Heart right ventricle (tissue), 16 donors: ENCODE results near the gene TEX26. TPM values are rescaled to one million over a fixed set of nuclear protein-coding genes. Genes with fewer than 3 reads are reported as not detected.
A peak's percentile ranks its signal among the peaks of the same experiment; 100 is the strongest.

Experiments
- ATAC-seq, 8 donors: fragments of 200-7000 bp; cut with Tn5 transposase; one replicate each; pipeline ENCODE4 v1.9.1; 2020; ENCODE audit warnings: mild to moderate bottlenecking in 8 of 8, moderate library complexity in 8 of 8, moderate number of reproducible peaks in 1 of 8
- DNase-seq, 2 donors: peaks; one replicate each; pipeline ENCODE4 v3.0.0-alpha.2; 2020
- H3K27ac ChIP-seq, 10 donors: fragments of 200-600 bp; sonication (generic) in 2 of 10; one replicate each; pipeline versions ENCODE4 v1.5.0 to v1.8.0; 2020 to 2022; ENCODE audit warnings: mild to moderate bottlenecking in 3 of 10
- H3K27me3 ChIP-seq, 7 donors: fragments of 200-600 bp; one replicate each; pipeline ENCODE4 v1.8.0; 2021 to 2022; ENCODE audit warnings: mild to moderate bottlenecking in 2 of 7
- H3K36me3 ChIP-seq, 9 donors: fragments of 200-600 bp; sonication (generic) in 1 of 9; one replicate each; pipeline versions ENCODE4 v1.5.0 to v1.8.0; 2020 to 2022; ENCODE audit warnings: mild to moderate bottlenecking in 2 of 9
- H3K4me1 ChIP-seq, 9 donors: fragments of 200-600 bp; sonication (generic) in 1 of 9; one replicate each; pipeline versions ENCODE4 v1.5.0 to v1.8.0; 2020 to 2022; ENCODE audit warnings: mild to moderate bottlenecking in 4 of 9
- H3K4me3 ChIP-seq, 10 donors: fragments of 200-600 bp; sonication (generic) in 2 of 10; one replicate each; pipeline versions ENCODE4 v1.5.0 to v1.8.0; 2020 to 2022; ENCODE audit warnings: mild to moderate bottlenecking in 7 of 10, moderate library complexity in 2 of 10
- H3K9me3 ChIP-seq, 11 donors: fragments of 200-600 bp in 10 of 11; sonication (generic) in 2 of 11; one replicate each; pipeline versions ENCODE4 v1.5.0 to v1.8.0; 2013 to 2022; ENCODE audit warnings: mild to moderate bottlenecking in 2 of 11, control low read depth in 1 of 11, moderate library complexity in 1 of 11
- WGBS, 2 donors: extraction: QIAGEN DNeasy Blood & Tissue Kit; methylation state at CpG; one replicate each; pipeline ENCODE4 v1.1.7; 2013; ENCODE audit warnings: inconsistent platforms in 1 of 2; 5-methylcytosine and 5-hydroxymethylcytosine counted together
- intact Hi-C, 10 donors: fragments of 100-400 bp; cut with DNase I; formaldehyde crosslinking; loops; one replicate each; pipeline versions ENCODE4 v1.11.1 to v1.14.2; 2022
- long read RNA-seq, 3 donors: library from polyadenylated mRNA; unstranded; transcript quantifications; one replicate each; pipeline ENCODE4 v2.0.0, GENCODE V29; 2020 to 2021
- polyA plus RNA-seq, 2 donors: library from polyadenylated mRNA; stranded (reverse); fragments of 200-250 nt; gene quantifications; one replicate each; pipeline ENCODE4 v1.2.3, GENCODE V29; 2013
- total RNA-seq, 10 donors: library from RNA; stranded (reverse); fragmentation: NEBNext Ultra II Directional in 3 of 10; extraction: Animal tissue kit (Norgen Biotek cat#: 25700) in 3 of 10; gene quantifications; one replicate each; pipeline versions ENCODE4 v1.2.1 to v1.2.4, GENCODE V29; 2021 to 2023
- TF ChIP-seq, protein P1 (sequence below), 9 donors: fragments of 200-600 bp; sonication (generic) in 2 of 9; IDR thresholded peaks; one replicate each; pipeline versions ENCODE4 v1.5.0 to v1.8.0; 2021 to 2022; ENCODE audit warnings: antibody characterized with exemption in 9 of 9, mild to moderate bottlenecking in 5 of 9, moderate library complexity in 1 of 9
- donor health status: Arrhythmogenic right ventricular cardiomyopathy.
- donor health status: ischemic (EF 13 %, LVEDD 7.1; RV severe dilation, severe dysfunction).
- donor health status: healthy with polysubstance abuse.
- donor health status: DM: no; HTN: yes; CAD: no.
- donor health status: DM: no; HTN: no; CAD: no.
- donor health status: ischemic (EF 25% LVEDD 6.9; RV normal size, moderate dysfunction).
- donor health status: ischemic (EF 25% LVEDD 5.7; RV mildly dilated, moderate dysfunction).
- donor health status: healthy.
- donor health status: DM: yes; HTN: yes; CAD: no.
- donor health status: Ischemic cardiomyopathy.
- donor health status: ischemic (EF 35%, LVEDD 5.7; RV mildly dilated, moderate dysfunction).
- donor health status: nonischemic (EF 11% LVEDD 7.7; RV severe dilation, severe dysfunction).
- donor health status: DM: yes; HTN: yes; CAD: no.
- donor health status: PGD.
- donor health status: ischemic (EF 29% LVEDD 5.4; RV normal size, mild dysfunction).
- donor health status: nonischemic (EF 23%, LVEDD 6.1; RV moderate dilation, normal function).

The TEX26 gene
- total RNA-seq (not detected), polyA plus RNA-seq (not detected)
- long read RNA-seq, donor 1, result 0 reads
- long read RNA-seq, donor 2, result 0 reads
- long read RNA-seq, donor 3, result 0 reads

DNA sequence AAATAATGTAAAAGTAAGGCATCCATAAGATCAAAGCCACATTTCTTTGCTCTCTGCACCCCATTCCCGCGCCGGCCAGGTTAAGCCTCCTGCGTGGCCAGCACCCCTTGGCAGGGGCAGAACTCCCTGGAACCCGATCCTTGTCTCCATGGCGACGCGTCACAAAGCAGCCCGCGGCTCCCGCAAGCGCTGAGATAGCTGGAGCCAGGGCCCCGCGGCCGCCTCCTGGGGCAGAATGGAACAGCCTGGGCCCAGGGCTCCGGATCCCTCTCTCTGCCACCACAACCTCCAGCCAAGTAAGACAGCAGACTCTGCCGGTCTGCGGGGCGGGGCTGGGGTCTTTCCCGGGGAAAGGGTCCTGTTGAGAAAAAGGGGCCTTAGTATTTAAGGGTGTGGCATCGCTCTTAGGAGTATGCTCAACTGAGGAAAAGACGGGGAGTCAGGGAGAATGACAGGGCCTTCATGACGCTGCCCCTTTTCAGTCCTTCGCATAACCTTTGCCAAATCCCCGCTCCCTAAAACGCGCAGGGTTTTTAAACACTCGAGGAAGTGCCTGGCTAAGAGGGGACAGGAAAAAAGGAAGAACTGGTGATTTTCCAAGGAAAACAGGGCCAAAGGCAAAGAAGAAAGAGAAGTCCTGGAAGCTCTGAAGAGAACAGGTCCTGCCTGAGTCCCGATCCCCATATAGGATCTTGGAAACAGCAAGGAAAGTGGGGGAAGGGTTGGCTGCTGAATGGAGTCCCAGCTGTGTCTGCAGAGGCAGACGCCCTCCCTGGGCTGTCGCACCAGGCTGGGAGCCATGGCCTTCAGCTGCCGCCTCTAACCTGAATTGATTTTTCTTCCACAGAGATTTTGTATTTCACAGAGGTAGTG is at the start of gene TEX26:
TSS of gene TEX26 (plus strand) at position 176 of the 873 bp plus-strand sequence. CDS start at position 236, 60 bp downstream.
- whole genome bisulfite sequencing, 2 donors, result 23 to 24% methylated on average over 32 of the region's 32 CpGs
- ATAC-seq, result peak in 7 of 8 donors; percentile 28 to 75 (median 53)
- Histone ChIP-seq H3K4me1 (peaks cover 0 to 12% (median 4%) of the 10 kb centered on the region in 9 donors), H3K4me3 (peak within 1 kb of the TSS in 6 of 10 donors; percentile 4 to 35 (median 12)), H3K36me3 (no peaks in the 10 kb centered on the region), H3K27me3 (peaks cover 0 to 22% (median 17%) of the 10 kb centered on the region in 7 donors), H3K27ac (no peak within 1 kb of the TSS), H3K9me3 (no peaks in the 10 kb centered on the region)
- intact Hi-C loops, result no loop called here
- TF ChIP-seq, protein P1, sequence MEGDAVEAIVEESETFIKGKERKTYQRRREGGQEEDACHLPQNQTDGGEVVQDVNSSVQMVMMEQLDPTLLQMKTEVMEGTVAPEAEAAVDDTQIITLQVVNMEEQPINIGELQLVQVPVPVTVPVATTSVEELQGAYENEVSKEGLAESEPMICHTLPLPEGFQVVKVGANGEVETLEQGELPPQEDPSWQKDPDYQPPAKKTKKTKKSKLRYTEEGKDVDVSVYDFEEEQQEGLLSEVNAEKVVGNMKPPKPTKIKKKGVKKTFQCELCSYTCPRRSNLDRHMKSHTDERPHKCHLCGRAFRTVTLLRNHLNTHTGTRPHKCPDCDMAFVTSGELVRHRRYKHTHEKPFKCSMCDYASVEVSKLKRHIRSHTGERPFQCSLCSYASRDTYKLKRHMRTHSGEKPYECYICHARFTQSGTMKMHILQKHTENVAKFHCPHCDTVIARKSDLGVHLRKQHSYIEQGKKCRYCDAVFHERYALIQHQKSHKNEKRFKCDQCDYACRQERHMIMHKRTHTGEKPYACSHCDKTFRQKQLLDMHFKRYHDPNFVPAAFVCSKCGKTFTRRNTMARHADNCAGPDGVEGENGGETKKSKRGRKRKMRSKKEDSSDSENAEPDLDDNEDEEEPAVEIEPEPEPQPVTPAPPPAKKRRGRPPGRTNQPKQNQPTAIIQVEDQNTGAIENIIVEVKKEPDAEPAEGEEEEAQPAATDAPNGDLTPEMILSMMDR (IDR thresholded peaks at IDR 0.05), result peak in 2 of 9 donors; percentile 6 to 10
- peak; percentile 14 to 29 for DNase-seq

DNA sequence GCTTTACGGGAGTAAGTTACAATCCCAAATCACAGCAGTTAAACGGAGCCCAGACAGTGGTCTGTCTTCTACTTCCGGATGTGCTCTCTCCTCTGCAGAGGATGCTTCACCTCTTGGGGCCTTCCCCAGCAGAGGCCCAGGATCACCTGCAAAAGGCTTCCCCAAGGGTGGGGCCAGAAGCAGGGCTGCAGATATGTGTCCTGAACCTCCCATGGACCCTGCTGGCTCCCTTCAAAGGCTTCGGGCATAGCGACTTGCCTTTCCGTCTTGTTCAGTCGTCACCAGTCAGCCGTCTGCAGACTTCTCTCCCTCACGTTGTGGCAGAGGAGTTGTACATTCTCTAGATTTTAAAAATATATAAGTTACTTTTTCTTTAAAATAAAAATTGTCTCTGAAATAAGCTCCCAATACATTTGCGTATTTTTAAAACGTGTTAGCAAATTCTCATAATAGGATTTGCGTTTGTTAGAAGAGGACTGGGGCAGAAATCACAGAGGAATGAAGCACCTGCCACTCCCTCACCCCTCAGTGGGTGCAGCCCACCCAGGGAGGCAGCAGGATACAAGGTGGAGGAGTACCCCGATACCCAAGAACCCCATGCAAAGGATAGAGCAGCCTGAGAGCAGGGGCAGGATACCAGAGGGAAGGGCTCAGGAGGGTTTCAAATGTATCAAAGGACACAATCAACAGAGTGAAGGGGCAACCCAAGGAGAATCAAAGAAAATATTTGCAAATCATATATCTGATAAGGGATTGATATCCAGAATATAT is 49.3 kb upstream of the TEX26 start:
- 82 to 84% methylated on average over 13 of the region's 13 CpGs for WGBS, 2 donors
- H3K4me3 ChIP-seq, result no peak overlapping the region
- TF ChIP-seq, protein P1 (IDR thresholded peaks at IDR 0.05), result no peak
- no peak overlapping the region for H3K27ac ChIP-seq
- H3K27me3 ChIP-seq, result peaks cover 0 to 7% (median 0%) of the 10 kb centered on the region in 7 donors
- intact Hi-C loops, result no loop called here
- DNase-seq (no peak), ATAC-seq (no peak)
- H3K9me3 ChIP-seq, result peaks cover 0 to 6% (median 0%) of the 10 kb centered on the region in 11 donors
- H3K4me1 ChIP-seq, result peaks cover 0 to 19% (median 0%) of the 10 kb centered on the region in 9 donors
- no peaks in the 10 kb centered on the region for H3K36me3 ChIP-seq

DNA sequence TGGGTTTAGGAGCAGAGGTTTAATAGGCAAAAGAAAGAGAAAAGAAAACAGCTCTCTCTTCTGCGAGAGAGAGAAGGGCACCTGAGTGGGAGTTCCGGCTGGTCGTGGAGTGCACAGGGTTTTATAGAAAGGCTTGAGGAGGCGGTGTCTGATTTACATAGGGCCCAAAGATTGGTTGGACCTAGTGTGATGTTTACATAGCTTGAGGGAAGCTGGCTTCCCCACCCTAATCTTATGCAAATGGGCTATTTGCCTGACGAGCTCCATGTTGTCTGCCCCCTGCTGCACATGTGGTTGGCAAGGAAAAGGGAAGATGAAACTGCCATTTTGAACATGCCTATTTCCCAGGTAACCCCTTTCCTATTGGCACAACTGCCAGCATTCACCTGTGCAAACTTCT is 47.9 kb upstream of the TEX26 start:
- DNase-seq (no peak), ATAC-seq (no peak)
- no peak overlapping the region for H3K27ac ChIP-seq
- H3K4me1 ChIP-seq, result peaks cover 0 to 19% (median 0%) of the 10 kb centered on the region in 9 donors
- peaks cover 0 to 16% (median 0%) of the 10 kb centered on the region in 11 donors for H3K9me3 ChIP-seq
- 83 to 90% methylated on average over 5 of the region's 5 CpGs for WGBS, 2 donors
- H3K36me3 ChIP-seq, result no peaks in the 10 kb centered on the region
- peaks cover 0 to 7% (median 0%) of the 10 kb centered on the region in 7 donors for H3K27me3 ChIP-seq
- intact Hi-C loops, result no loop called here
- no peak overlapping the region for H3K4me3 ChIP-seq
- TF ChIP-seq, protein P1 (IDR thresholded peaks at IDR 0.05), result no peak

DNA sequence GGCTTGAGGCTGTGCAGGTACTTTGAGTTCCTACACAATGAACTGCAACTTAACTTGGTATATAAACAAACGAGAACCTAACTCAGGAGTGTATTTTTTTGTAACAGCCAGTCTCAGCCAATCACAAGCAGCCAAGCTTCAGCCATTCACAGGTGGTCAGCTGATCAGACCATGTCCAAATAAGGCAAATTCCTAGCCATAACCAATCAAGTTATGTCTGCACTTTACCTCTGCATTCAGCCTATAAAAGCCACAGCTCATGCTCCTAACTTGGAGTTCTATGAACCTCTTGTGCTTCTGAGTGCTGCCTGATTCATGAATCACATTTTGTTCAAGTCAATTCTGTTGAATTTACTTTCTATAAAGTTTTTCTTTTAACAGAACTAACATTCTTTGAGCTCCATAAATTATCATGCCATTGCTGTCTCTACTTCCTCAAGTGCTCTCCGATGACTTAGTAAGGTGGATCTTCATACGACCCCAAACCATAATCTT is 43.2 kb upstream of the TEX26 start:
- TF ChIP-seq, protein P1 (IDR thresholded peaks at IDR 0.05), result no peak
- DNase-seq (no peak), ATAC-seq (no peak)
- WGBS, 2 donors, result 90 to 96% methylated on average over 3 of the region's 3 CpGs
- Histone ChIP-seq H3K4me1 (no peaks in the 10 kb centered on the region), H3K27me3 (no peaks in the 10 kb centered on the region), H3K27ac (no peak overlapping the region), H3K4me3 (no peak overlapping the region), H3K9me3 (peaks cover 0 to 18% (median 0%) of the 10 kb centered on the region in 11 donors), H3K36me3 (no peaks in the 10 kb centered on the region)
- intact Hi-C loops, result no loop called here
